ENCODE results near the gene FOXI3. TPM values are rescaled to one million over a fixed set of nuclear protein-coding genes. Genes with fewer than 3 reads are reported as not detected.

FOXI3 gene
- total RNA-seq (2014; rRNA removed; shearing (Covaris generic)) (11.8 and 13.3 TPM in 2 replicates), polyA plus RNA-seq (2016; fragmentation: Nextera tagmentation; extraction: Ambion mirVana) (0.71 and 1.1 TPM in 2 replicates)
- long read RNA-seq, result 0 reads

DNA sequence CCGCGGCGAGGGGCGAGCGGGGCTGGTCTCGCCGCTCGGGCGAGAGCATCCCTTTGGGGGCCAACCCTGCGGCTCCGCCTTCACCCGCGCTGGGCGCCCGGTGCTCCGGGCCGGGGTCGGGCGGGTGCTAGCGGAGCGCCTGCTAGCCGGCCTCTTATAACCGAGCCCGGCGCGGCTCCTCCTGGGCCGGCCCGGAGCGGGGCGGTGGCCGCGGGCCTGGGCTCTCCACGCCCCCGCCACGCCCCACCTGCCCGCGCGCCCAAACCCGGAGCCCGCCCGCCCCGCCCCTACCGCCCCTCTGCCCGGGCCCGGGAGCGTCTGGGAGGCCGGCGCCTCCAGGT lies at the start of gene FOXI3:
TSS of gene FOXI3 (minus strand) at position 129 of the 341 bp plus-strand sequence. CDS start 158 bp downstream, outside the sequence.
- TF ChIP-seq ZNF462 (CRISPR knock-in tag; IDR thresholded peaks at IDR 0.05) (no peak), POLR2AphosphoS5 (IDR thresholded peaks at IDR 0.05; ENCODE audit: low read depth) (0 out of 2 replicates have a peak, but pooled peaks have one; percentile 20)
- peaks cover 20% of the 10 kb centered on the region for H3K4me1 Mint-ChIP-seq
- Histone ChIP-seq H3K4me1 (ENCODE audit: insufficient read depth) (peaks cover 18% of the 10 kb centered on the region), H3K4me3 (peak within 1 kb of the TSS; percentile 92), H4K20me1 (replicated peaks; ENCODE audit: insufficient read depth) (peaks cover 15% of the 10 kb centered on the region; the same call in 1 of the 2 replicates), H3K4me2 (peak within 1 kb of the TSS; percentile 95), H3K27me3 (ENCODE audit: insufficient read depth) (peaks cover 40% of the 10 kb centered on the region), H3F3A (replicated peaks; ENCODE audit: low read depth) (no peaks in the 10 kb centered on the region; the same call in 1 of the 2 replicates), H2AFZ (peak within 1 kb of the TSS; percentile 97), H3K9me2 (ENCODE audit: insufficient read depth) (no peaks in the 10 kb centered on the region), H3K79me2 (replicated peaks; ENCODE audit: insufficient read depth) (peaks cover 28% of the 10 kb centered on the region), H3K36me3 (ENCODE audit: insufficient read depth) (no peaks in the 10 kb centered on the region), H3K27ac (ENCODE audit: low read depth) (no peak within 1 kb of the TSS)
- DNase-seq (ENCODE audit: low spot score) (peak; percentile 65), ATAC-seq (peak; percentile 80)
- no peaks in the 10 kb centered on the region; the same call in 2 of the 3 replicates for H3K9me3 Mint-ChIP-seq
- peak within 1 kb of the TSS; percentile 91 for H3K4me3 Mint-ChIP-seq
- H3K36me3 Mint-ChIP-seq (ENCODE audit: low read depth), result peaks cover 17% of the 10 kb centered on the region
- peaks cover 26% of the 10 kb centered on the region for H3K27me3 Mint-ChIP-seq (ENCODE audit: insufficient read depth, low read depth, poor library complexity)
- peak within 1 kb of the TSS; percentile 38; the same call in 1 of the 2 replicates for H3K27ac Mint-ChIP-seq

DNA sequence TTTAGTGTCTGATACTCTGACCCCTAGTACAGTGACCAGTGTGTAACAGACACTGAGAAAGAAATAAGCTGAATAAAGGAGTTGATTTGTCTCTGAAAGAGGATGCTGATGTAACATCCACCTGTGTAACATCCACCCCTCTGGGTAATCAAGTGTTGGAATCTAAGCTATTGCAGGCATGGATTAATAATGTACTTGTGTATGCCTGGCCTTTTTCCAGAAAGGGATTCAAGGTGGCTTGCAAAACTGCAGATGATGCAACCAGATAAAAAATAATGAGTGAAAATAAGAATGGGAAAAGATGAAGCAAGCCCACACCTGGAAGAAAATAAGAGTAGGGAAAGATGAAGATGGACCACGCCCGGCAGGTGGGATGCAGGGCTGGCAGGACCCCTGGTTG lies 48.2 kb upstream of the FOXI3 start:
- H3K36me3 Mint-ChIP-seq (ENCODE audit: low read depth), result 0 out of 3 replicates have a peak, but pooled peaks cover 3% of the 10 kb centered on the region
- H3K27ac ChIP-seq (ENCODE audit: low read depth), result no peak overlapping the region
- 0 out of 2 replicates have a peak, but pooled peaks cover 5% of the 10 kb centered on the region for H3F3A ChIP-seq (replicated peaks; ENCODE audit: low read depth)
- no peak overlapping the region for H3K4me2 ChIP-seq
- no peaks in the 10 kb centered on the region for H4K20me1 ChIP-seq (replicated peaks; ENCODE audit: insufficient read depth)
- ATAC-seq (no peak), DNase-seq (ENCODE audit: low spot score) (no peak)
- TF ChIP-seq, protein P1, sequence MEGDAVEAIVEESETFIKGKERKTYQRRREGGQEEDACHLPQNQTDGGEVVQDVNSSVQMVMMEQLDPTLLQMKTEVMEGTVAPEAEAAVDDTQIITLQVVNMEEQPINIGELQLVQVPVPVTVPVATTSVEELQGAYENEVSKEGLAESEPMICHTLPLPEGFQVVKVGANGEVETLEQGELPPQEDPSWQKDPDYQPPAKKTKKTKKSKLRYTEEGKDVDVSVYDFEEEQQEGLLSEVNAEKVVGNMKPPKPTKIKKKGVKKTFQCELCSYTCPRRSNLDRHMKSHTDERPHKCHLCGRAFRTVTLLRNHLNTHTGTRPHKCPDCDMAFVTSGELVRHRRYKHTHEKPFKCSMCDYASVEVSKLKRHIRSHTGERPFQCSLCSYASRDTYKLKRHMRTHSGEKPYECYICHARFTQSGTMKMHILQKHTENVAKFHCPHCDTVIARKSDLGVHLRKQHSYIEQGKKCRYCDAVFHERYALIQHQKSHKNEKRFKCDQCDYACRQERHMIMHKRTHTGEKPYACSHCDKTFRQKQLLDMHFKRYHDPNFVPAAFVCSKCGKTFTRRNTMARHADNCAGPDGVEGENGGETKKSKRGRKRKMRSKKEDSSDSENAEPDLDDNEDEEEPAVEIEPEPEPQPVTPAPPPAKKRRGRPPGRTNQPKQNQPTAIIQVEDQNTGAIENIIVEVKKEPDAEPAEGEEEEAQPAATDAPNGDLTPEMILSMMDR (conservative IDR thresholded peaks at IDR 0.05; ENCODE audit: low read depth in 2 of 2), result no peak
- peaks cover 7% of the 10 kb centered on the region; the same call in 2 of the 3 replicates for H3K9me3 Mint-ChIP-seq
- peaks cover 9% of the 10 kb centered on the region; the same call in 1 of the 2 replicates for H3K9me2 ChIP-seq (ENCODE audit: insufficient read depth)
- no peak overlapping the region for H3K27ac Mint-ChIP-seq
- no peaks in the 10 kb centered on the region for H3K79me2 ChIP-seq (replicated peaks; ENCODE audit: insufficient read depth)
- no peak overlapping the region; the same call in 1 of the 2 replicates for H2AFZ ChIP-seq
- peaks cover 14% of the 10 kb centered on the region; the same call in 1 of the 2 replicates for H3K27me3 ChIP-seq (ENCODE audit: insufficient read depth)
- no peaks in the 10 kb centered on the region for H3K4me1 ChIP-seq (ENCODE audit: insufficient read depth)
- 0 out of 3 replicates have a peak, but pooled peaks cover 3% of the 10 kb centered on the region for H3K4me1 Mint-ChIP-seq
- no peak overlapping the region for H3K4me3 ChIP-seq
- H3K36me3 ChIP-seq (ENCODE audit: insufficient read depth), result peaks cover 3% of the 10 kb centered on the region; the same call in 1 of the 2 replicates
- H3K27me3 Mint-ChIP-seq (ENCODE audit: insufficient read depth, low read depth, poor library complexity), result peaks cover 4% of the 10 kb centered on the region
- no peak overlapping the region for H3K4me3 Mint-ChIP-seq

Data from GM23338 (cell line).